UCSD-AML1 (cell line): ENCODE measurements around the gene POLR3GL.
"Not testable (repeated sequence)": the region's sequence is repeated elsewhere in the genome, so short reads cannot be mapped to it uniquely, and the experiment has no call there.

Source experiments
- DNase-seq: peaks from one replicate; lab custom pipeline; 2025; ENCODE audit not compliant: unreplicated experiment; lab: John Stamatoyannopoulos, UW

POLR3GL gene

DNA sequence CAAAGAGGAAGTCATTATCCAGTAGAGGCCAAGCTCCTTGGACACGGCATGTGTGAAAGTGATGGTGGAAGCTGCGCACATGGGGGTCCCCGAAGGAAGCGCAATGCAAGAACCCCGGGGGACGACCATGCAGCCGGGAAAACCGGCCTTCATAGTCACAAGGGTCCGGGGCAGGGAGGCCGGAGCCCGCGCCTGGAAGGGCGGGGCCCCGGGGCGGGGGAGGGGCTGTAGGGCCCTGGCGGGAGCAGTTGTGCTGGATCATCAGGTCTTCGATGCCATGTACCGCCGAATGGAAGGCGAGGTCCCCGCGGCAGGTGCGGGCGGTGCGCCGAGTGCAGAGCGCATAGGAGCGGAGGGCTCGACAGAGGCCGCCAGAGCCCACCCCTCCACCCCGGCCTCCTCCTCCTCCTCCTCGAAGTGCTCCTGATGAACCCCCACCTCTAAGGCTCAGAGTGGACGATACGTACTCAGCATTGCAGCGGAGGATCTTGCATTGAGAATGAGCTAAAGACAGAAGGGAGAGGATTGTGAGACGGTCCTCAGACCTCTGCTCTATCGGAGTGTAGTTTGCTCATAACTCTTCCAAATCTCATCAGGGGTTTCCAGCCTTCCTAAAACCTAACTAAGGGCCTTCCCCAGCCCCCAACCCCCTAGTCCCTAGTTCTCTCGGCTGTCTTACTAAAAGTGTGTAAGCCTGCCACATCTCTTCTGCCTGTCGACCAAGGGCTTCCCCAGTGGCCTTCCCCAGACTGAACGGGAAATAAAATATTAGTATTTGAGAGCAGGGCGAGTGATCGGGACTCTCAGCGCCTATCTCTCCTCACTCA lies 55.0 kb downstream of the POLR3GL start:
- DNase-seq: no peak

DNA sequence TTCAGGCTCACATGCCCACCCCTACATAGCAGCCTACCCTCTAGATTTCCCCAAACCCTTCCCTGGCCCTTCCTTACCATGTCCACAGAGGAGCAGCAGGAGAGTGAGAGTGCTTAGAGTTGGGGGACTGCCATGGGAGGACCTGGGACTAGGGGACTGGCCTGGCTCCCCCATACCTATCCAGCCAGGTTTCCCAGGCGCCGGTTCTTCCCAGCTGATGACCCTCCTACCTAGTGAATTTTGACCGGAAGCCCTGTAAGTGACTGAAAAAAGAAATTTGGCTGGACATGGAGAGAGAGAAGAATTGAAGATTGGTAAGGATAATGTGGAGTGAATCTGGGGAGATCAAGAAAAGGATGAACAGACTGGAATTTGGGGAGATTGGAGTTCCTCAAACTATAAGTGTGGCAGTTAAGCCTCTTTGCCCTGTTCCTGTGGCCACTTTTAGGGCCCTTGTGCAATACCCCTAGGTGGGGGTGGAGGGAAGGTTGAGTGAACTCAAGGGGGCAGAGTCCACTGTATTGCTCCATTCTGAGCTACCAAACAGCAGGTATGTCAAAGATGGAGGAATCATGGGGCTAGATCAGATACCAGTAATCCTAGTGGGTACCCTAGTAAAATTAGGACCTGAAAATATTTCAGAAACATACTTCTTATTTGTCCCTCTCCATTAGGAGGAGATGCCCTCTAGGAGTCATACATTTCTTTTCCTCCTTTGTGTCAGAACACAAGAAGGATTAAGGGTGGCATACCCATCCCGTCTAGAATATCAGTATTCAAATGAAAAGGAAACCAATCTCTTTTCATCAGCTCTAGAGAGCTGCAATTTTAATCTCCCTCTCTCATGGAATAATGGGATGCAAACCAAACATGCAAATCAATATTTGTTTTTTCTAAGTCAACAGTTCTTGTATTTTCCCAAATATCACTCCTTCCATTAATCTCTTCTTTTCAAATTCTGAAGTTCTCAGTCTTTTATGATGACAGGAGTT lies 55.9 kb downstream of the POLR3GL start:
- DNase-seq: no peak

DNA sequence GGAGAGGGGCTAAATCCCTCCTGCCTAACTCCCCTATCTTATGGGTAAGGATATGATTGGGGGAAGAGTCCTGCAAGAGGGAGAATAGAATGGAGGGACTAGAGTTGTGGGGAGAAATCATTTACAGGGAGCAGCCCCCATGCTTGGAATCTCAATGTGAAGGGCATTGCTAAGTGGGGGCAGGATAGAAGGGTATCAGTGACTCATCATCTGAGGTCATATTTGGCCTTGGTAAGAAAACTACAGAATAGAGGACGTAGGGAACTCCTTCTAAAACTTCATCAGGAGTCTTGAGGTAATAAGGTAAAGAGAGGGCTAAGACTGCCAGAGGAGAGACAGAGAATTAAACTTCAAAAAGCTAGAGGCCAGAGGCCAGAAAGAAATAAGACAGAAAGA lies 56.6 kb downstream of the POLR3GL start:
- DNase-seq: no peak

DNA sequence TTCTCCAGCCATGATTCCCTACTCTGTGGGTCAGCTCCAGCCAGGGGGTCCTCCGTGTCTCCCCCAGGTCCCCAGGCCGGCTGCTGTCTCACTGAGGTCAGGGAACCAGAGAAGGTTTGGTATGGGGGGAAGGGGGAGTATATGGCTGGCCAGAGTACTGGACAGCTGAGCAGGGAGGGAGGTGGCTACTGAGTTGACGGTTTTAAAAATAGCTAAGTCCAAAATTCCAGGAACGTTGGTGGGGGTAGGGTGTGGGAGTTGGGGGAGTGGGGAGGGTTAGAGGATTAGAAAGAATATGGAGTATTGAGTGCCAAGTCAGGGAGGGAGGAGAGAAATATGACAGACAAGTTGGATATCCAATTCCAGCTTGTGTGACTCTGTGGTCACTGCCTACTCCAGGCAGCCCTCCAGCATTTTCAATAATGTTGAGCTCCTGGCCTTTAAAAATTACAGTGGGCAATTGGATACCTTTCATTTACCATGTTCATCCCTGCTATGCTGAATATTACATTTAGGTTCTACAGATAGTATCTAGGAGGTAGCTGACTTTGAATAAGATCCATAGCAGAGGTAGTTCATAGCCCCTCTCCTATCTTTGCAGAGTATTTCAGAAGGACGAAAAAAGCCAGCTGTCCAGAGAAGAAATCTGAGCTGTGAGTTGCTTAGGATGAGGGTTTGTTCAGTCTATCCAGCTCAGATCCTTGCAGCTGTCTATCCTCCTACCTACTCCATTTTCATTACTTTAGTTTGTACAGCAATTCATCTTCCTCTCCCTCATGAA lies 57.3 kb downstream of the POLR3GL start, which contains the start of gene HJV:
HJV (minus strand) TSS at position 114 of the 781 bp plus-strand sequence. CDS start 1,504 bp downstream, outside the sequence.
- no peak for DNase-seq

DNA sequence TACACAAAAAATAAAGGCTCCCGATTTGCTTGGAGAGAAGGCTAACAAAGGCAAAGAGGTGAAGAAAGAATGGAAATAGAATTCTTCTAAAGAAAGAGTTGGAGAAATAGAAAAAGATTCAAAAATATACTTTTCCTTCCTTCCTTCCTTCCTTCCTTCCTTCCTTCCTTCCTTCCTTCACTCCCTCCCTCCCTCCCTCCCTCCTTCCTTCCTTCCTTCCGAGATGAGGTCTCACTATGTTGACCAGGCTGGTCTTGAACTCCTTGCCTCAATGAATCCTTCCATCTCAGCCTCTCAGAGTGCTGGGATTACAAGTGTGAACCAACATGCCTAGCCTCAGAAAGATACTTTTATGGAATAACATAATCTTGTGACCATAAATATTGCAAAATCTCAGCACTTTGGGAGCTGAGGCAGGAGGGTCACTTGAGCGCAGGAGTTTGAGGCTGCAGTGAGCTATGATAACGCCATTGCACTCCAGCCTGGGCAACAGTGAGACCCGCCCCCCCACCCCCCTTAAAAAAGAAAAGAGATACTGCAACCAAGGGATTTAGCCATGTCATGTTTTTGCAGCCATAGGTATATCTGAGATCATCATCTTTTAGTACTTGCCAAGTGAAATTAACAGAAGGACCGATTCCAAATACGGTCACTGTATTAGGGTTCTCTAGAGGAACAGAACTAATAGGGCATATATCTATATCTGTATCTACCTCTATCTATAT lies 58.1 kb downstream of the POLR3GL start:
- no peak for DNase-seq

DNA sequence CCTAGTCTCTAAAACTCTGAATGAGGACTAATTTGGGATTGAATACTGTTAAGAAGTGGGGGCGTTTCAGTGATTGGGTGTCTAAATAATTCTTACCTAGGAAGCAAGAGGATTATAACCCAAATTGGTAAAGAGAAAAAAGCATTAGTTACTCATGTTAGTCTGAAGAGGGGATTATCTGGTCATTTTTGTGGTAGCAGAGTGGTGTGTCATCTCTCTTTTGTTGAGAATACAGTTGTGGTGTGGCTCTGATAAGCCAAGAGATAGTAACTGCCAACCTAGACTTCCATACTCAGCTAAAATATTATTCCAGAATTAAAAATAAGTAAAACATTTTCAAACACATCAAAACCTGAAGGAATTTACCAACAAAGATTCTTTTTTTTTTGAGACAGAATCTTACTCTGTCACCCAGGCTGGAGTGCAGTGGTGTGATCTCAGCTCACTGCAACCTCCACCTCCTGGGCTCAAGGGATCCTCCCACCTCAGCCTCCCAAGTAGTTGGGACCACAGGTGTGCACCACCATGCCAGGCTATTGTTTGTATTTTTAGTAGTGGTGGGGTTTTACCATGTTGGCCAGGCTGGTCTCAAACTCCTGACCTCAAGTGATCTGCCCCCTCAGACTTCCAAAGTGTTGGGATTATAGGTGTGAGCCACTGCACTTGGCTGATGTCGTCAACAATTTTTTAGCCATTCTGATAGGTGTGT lies 61.5 kb downstream of the POLR3GL start:
- DNase-seq: not testable (repeated sequence)

DNA sequence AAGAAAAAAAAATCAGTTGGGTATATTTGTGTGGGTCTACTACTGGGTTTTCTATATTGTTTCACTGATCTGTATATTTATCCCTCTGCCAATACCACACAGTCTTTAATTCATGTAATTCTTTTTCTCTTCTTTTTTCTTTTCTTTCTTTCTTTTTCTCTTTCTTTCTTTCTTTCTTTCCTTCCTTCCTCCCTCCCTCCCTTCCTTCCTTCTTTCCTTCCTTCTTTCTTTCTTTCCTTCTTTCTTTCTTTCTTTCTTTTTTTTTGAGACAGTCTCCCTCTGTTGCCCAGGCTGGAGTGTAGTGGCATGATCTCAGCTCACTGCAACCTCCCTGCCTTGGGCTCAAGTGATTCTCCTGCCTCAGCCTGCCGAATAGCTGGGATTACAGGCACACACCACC lies 62.2 kb downstream of the POLR3GL start:
- DNase-seq: not testable (repeated sequence)
